Measurements from ENCODE around the gene BRMS1.
"Not testable (repeated sequence)": the region's sequence is repeated elsewhere in the genome, so short reads cannot be mapped to it uniquely, and the experiment has no call there.

BRMS1 gene, protein sequence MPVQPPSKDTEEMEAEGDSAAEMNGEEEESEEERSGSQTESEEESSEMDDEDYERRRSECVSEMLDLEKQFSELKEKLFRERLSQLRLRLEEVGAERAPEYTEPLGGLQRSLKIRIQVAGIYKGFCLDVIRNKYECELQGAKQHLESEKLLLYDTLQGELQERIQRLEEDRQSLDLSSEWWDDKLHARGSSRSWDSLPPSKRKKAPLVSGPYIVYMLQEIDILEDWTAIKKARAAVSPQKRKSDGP

DNA sequence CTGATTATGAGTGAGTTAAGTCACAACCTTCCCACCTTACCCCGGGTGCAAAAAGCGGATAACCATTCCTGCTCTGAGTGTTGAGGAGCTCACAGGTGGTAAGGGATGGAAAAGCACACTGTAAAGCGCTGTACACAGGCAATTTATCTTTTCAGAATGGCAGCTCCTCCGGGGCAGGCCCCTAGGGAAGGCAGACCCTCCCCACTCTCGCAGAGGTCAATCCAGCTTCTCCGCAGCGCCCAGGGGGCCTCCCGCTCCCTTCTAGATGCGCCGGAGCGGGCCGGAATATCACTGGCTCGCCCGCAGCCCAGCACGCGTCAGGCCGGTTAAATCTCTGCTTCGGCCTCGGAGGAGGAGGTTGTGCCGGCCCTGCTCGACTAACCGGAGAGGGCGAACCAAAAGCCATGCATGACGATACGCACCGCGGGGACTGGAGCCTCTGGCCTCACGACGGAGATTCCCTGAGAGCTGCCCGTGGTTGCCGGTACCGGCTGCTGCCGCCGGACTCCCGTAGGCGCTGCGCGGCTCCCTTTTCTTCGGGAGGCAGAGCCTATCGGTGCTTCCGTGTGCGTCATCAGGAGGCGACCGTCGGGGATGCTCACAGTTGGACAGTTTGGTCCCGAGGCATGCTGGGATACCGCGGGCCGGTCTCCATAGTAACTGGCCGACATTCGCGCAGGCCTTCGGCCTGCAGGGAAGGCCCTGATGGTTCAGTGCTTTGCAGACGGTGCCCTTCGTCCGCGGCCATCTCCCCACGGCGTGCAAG lies at the start of gene BRMS1:
Gene BRMS1 (minus strand): TSS at position 555 of the 766 bp plus-strand sequence. CDS start 2,870 bp downstream, outside the sequence.
- DNase-seq = peak; percentile 71

DNA sequence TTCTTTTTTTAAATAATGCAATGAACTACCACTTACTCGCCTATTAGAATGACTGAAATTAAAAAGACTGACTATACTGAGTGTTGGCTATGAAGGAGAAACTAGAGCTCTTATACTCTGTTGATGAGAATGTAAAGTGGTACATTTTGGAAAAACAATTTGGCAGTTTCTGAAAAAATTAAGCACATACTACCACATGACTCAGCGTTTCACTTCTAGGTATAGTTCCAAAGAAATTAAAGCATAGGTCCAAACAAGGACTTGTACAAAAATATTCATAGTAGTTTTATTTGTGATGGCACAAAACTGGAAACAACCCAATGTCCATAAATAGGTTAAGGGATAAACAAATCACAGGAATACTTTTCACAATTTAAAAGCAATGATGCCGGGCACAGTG lies 49.0 kb upstream of the BRMS1 start:
- no peak for DNase-seq

DNA sequence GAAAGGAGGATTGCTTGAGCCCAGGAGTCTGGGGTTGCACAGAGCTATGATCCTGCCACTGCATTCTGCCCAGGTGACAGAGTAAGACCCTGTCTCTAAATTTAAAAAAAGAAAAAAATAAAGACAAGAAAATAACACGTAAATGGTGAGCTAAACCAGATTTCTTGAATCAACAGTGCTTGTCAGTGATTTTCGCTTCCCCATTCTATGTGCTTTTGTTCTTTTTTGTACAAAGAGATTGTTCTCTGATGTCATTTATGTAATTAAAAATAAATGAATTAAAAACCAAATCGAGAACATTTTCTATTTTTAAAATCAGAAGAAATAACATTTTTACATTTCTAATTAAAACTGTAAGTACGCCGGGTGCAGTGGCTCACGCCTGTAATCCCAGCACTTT lies 46.4 kb upstream of the BRMS1 start:
- no peak for DNase-seq

DNA sequence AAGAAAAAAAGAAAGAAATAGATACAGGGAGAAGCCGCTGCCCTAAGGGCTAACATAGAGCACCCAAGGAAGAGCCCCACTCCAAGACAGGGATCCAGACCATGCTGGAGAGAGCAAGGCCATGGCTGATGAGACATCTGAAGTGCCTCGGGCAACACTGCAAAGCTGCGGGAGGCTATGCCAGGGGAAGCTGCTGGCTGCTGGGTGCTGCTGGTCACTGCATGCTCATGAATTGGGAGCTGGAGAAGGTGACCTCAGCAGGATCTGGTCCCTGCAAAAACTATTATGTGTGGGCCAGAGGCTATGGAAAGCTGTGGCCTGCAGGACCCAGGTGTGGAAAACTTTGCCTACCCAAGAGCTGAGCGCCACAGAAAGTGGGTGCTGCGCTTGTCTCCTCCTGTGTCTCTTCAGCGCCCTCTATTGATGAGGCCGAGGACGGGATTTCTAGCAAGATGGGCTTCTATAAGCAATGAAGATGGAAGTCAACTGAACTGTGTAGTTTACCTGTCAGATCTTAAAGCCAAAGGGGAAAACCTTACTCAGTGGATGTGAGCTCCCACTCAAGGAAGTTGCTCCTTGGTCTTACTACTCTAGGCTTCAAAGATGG lies 44.0 kb upstream of the BRMS1 start:
- DNase-seq = no peak

DNA sequence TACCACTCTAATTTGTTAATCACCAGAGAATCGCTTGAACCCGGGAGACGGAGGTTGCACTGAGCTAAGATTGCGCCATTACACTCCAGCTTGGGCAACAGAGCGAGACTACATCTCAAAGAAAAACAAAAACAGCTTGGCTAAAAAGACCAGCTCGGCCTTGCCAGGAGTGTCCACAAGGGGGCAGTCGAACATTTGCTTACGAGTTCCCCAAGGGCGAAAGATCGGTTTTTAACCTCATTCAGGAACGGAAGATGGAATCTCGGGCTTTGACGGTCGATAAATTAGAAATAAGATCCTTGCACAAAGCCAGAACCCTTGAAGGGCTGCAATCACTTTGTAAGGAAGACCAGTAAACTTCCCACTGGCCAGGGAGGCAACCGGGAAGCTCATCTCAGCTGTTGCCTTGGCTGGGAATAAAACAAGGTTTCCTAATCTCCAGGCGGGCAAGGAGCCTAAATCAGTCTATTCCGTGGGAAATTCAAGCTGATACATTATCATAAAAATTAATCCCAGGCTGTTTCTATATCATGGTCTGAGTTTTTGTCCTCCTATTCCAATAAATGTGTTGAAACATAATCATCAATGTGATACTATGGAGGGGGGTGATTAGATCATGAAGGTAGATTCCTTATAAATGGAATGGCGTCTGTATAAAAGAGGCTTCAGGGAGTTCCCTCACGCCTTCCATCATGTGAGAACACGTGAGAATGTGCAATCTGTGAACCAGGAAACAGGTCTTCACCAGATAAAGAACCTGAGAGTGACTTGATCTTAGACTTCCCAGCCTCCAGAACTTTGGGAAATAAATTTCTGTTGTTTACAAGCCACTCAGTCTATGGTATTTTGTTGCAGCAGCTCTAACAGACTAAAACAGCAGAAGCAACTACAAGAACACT lies 41.5 kb upstream of the BRMS1 start:
- peak; percentile 38 for DNase-seq

DNA sequence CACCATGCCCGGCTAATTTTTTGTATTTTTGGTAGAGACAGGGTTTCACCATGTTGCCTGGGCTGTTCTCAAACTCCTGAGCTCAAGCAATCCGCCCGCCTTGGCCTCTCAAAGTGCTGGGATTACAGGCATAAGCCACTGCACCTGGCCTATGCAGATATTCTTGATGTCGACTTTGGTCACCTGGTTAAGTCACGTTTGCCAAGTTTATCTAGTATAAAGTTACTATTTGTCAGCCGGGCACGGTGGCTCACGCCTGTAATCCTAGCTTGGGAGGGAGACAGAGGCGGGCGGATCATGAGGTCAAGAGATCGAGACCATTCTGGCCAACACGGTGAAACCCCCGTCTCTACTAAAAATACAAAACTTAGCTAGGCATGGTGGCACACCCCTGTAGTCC lies 39.4 kb upstream of the BRMS1 start:
- not testable (repeated sequence) for DNase-seq

DNA sequence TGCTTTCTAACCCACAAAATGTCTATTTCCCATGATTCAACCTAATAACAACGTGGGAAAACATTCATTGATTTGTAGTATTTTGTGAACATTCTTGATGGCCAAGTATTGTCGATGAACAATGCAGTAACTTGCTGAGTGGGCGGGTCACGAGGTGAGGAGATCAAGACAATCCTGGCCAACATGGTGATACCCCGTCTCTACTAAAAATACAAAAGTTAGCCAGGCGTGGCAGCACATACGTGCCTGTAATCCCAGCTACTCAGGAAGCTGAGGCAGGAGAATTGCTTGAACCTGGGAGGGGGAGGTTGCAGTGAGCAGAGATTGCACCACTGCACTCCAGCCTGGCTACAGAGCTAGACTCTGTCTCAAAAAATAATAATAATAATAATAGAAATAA lies 35.4 kb upstream of the BRMS1 start:
- DNase-seq = not testable (repeated sequence)

DNA sequence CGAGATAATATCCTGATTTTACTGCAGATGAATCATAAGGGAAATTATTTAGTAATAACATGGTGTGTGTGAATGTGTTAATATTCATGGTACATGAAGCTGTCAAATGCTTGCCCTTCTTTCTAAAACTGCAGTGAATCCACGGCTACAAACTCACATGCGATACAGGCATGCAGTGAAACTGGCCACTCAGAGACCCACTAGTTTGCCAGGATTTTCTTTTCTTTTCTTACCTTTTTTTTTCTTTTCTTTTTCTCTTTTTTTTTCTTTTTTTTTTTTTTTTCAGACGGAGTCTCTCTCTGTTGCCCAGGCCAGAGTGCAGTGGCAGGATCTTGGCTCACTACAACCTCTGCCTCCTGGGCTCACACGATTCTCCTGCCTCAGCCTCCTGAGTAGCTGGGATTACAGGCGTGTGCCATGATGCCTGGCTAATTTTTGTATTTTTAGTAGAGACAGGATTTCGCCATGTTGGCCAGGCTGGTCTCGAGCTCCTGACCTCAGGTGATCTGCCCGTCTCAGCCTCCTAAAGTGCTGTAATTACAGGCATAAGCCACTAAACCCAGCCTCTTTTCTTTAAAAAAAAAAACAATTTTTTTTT lies 28.9 kb upstream of the BRMS1 start:
- not testable (repeated sequence) for DNase-seq

DNA sequence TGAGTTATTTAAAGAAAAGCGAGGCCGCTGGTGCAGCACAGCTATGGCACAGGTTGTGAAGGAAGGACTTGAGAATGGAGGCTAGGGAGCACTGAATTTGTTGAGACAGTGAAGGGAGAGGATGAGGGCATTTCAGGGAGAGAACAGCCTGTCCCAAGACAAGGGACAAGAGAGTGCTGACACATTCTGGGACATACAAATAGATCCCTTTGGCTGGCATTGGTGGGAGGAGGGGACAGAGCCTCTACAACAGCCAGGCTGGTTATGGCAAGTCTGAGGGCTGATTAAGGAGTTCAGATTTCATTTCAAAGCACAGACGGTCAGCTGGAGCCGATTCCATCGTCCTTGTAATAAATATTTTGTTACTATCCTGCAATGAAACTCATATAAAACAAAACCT lies 28.4 kb upstream of the BRMS1 start:
- no peak for DNase-seq

DNA sequence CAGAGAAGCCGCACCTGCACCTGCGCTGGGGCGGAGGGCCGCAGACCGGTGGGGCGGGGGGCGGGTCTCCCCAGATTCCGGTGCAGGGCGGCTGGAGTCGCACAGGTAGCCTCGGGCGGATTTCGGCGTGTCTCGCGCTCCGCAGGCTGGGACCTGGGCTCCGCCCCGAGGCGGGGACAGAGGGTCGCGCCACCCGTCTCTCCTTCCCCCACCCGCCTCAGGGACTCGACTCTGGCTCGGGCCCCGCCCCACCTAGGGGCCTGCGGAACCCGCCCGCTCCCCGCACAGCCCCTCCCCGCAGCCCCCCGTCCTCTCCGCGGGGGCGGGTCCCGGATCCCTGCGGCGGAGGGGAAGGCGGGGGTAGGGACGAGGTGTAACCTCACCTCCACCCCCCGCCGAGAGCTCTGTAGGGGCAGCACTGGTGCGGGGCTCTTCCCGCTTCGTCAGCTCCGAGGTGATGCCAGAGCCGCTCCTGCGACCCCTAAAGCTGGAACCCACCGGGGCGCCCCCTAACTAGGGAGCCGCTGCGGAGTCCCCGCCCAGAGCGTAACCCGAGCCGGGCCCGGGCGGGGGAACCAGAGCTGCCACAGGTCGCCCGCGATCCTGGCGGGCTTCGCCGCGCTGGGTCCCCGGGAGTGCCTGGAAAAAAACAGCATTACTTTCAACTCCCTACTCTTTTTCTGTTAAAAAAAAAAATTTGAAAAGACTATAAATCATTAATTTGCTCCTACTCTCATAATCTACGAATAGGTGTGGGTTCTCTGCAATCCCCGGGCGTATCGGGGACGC lies 26.9 kb upstream of the BRMS1 start, which contains the start of gene SLC29A2:
Gene SLC29A2 (minus strand): TSS at position 134 of the 789 bp plus-strand sequence. CDS start 169 bp downstream, outside the sequence.
- DNase-seq = peak; percentile 57

DNA sequence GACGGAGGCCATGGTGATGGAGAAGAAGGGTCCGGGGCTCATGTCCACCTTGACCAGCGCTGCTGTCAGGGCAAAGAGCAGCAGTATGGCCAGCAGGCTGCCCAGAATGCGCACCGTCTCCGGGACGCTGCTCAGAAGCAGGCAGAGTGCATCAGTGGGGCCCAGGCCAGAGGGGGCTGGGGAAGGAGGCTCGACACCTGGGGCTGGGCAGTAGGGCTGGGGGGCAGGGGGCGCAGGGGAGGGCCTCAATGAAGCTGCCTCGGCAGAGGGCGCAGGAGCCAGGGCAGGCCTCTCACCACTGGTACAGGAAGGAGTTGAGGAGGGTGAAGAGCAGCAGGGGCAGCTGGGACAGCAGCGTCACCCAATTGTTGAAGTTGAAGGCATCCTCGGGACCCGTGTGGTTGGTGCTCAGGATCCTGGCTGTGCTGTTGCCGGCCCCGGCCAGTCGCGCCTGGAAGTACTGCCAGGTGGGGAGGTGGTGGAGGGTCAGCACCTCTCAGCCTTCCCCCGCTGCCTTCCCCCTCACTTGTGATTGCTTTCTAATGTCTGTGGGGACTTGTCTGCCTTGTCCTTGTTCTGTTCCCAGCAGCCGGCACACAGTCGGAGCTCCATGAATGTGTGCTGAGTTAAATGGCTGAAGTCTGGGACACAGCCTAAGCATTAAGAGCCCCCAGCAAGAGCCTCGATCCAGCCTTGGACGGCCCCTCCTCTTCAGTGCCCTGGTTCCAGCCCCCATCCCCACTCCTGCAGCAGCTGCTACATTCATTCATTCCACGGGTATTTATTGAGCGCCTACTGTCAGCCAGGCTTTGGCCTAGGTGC lies 24.4 kb upstream of the BRMS1 start:
- no peak for DNase-seq

DNA sequence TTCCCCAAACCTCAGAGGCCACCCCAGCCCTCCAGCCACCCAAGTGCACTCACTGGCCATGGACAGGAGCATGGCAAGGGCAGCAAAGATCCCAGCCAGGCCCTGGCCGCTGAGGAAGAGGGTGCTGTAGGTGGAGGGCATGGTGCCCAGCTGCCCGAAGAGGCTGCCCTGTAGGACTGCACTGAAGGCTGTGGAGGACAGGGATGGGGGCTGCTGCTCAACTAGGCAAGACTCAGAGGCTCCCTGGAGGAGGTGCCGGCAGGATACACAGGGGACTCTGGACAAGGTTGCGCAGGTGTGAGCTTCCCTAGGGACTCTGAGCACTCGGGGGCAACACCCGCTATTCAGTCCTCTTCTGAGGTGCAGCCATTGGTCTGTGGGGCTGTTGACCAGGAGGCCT lies 23.6 kb upstream of the BRMS1 start:
- DNase-seq = no peak

DNA sequence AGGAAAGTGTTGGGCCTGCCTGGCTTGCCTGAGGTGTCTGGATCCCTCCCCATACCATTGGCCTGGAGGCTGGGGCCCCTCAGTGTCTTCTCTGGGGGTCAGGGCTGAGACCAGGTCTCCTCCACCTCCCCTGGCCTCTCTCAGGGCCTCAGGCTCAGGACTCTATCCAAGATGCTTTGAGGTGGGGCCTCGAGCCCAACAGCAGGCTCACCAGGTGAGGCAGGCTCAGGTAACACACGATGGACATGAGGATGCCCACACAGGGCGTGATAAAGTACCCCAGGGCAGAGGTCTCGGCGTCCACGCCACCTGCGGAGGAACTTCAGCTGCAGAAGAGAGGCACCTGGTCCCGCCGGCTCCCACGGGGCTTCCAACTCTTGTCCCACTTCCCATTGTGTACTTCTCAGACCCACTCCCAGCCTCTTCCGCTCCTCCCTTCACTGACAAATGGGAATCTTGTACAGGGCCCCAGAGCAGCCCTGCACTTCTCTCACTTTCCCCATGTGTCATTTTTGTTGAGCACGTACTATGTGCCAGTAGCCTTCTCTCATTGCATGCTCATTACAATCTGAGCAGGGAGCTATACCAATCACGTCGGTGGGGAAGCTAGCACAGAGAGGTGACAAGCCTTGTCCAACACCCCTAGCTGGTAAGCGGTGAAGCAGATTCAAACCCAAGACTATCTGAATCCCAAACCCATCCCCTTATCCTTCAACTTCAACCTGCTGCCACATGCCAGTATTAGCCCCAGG lies 22.8 kb upstream of the BRMS1 start:
- no peak for DNase-seq

DNA sequence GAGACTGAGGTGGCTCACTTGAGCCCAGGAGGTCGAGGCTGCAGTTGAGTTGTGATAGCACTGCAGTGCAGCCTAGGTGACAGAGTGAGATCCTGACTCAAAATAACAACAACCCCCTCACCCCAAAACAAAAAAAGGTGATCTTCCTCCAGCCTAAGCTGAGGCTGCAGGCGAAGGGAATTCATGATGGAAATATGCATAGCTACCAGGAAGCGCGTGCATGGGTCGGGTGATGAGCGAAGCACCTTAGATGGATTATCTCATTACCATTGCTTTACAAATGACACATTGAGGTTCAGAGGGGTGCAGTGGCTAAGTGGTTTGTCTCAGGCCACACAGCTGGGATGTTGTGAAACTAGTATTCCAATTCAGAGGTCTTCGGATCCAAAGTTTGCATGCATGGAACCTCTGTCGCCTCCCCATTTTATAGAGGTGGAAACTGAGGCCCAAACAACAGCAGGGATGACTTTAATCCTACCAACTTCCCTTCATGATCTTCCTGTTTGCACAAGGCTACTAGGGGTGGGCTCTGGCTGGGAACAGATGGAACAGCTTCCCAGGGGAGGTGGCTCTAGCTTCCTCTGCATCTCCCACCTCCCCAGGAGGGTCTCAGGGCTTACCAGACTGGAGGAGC lies 22.1 kb upstream of the BRMS1 start:
- no peak for DNase-seq

DNA sequence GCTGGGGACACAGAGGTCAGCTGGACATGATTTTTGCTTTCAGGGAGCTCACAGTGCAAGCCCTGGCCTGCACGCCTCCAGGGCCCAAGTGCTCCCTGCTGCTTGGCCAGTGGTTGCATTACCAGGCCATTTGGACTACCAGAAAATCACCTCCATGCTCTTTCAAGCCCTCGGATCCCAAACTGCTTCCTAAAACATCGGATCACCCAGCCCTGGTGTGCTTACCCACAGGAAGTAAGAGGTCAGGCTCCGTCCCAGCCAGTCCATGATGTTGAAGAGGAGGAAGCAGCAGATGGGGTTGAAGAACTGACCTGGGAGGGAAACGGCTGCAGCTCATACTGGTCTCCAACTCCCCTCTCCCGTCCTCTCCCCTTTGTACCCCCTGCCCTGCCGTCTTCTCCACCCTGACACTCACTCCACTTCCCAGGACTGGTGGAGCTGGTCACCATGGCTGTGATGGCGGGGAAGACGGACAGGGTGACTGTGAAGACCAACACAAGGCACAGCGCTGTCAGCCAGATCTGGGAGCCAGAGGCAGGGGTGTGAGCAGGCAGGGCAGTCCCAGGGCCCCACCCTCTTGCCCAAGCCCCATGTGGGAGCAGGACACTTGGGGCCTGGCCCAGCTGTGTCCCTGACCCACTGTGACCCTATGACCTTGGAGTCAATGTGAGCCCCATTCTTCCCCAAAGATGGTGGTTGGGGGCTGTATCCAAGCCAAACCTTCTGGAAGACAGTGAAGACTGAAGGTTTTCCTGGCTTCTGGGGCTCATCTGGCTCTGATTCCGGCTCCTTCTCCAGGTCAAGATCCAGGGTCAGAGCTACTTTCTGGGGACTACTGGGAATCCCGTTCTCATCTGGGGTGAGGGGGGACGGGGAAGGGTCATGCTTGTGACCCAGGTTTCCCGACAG lies 21.1 kb upstream of the BRMS1 start:
- DNase-seq = no peak

DNA sequence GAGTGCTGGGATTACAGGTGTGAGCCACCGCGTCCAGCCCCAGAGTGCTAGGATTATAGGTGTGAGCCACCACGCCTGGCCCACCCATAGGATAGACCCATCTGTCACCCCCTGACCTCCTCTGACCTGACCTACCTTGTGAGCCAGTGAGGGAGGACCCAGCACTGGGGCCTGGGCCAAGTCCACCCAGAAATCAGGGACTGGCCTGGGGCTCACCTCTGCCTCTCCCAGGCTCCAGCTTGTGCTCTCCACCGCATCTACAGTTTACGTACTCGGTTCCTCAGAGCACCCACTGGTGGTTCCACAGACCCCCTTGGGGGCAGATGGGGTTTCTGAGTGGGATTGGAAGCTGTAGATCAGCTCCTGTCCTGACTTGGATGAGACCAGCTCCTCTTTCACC lies 20.3 kb upstream of the BRMS1 start:
- no peak for DNase-seq

DNA sequence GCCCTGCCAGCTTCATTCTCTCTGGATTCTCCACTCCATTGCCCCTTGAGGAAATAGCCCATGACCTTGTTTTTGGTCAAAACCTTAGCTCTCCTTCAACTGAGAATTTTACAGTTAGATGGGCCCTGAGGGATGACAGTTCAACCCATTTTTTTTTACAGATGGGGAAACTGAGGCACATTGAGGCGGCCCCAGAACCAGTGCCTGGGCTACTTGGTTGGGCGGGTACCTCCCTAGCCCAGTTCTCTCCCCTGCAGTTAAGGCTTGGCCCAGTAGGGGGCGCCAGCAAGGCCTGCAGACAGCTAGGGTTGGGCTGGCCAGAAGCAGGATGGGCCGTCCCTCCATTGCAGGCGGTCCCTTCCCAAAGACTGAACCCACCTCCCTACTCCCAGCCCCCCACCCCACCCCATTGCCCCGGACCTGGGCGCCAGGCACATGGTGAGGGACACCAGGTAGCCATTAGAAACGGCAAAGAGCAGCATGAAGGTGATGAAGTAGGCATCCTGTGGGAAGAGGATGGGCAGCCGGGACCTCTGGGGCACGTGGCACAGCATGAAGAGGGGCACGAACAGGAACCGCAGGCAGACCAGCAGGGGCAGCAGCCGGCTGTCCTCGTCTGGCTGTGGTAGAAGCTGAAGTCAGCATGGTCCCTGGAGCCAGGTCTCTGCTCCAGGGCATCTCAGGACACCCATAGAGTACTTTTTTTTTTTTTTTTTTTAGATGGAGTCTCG lies 19.1 kb upstream of the BRMS1 start:
- no peak for DNase-seq

DNA sequence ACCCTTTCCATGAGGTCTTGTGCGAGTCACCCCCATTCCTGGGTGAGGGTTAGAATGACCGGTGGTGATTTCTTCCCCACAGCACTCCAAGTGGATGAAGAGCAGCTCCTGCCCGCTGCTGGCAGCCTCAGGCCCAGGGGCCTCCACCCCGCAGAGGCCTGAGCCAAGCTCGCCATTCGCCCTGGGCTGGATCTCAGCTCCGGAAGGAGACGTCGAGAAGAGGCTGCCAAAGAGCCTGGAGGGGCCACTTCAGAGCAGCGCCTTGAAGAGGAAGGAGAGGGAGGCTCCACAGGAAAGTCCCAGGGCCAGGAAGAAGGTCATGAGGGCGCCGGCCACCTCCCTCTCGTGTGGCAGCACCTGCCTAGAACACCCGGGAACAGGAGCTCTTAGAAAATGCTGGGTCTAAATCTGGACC lies 18.3 kb upstream of the BRMS1 start:
- no peak for DNase-seq
